ENCODE results near the gene OR11L1.

OR11L1 gene, protein sequence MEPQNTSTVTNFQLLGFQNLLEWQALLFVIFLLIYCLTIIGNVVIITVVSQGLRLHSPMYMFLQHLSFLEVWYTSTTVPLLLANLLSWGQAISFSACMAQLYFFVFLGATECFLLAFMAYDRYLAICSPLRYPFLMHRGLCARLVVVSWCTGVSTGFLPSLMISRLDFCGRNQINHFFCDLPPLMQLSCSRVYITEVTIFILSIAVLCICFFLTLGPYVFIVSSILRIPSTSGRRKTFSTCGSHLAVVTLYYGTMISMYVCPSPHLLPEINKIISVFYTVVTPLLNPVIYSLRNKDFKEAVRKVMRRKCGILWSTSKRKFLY

DNA sequence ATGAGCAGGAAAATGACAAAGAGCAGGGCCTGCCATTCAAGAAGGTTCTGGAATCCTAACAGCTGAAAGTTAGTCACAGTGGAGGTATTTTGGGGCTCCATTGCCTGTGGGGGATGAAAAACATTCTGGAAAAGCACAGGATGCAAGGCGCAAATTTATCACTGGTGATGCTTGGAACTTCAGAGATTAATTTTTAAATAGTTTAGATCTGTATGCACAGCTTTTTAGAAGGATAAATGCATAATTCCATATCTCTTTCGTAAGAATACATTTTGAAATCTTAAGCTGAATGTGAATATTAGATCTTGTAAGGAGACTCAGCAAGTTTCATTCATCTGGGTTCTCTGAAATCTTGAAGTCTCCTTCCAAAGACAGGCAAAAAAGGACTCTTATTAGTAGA lies at the start of gene OR11L1:
OR11L1 (minus strand) TSS at position 101 of the 400 bp plus-strand sequence; CDS start at position 101, 0 bp downstream.
- DNase-seq: no peak

GRCh38 chr1:247884797-247885413 lies 43.2 kb upstream of the OR11L1 start:
- no peak for DNase-seq

- no peak for DNase-seq
These were observed 41.6 kb upstream of the OR11L1 start for GRCh38 chr1:247883346-247883745.

DNA sequence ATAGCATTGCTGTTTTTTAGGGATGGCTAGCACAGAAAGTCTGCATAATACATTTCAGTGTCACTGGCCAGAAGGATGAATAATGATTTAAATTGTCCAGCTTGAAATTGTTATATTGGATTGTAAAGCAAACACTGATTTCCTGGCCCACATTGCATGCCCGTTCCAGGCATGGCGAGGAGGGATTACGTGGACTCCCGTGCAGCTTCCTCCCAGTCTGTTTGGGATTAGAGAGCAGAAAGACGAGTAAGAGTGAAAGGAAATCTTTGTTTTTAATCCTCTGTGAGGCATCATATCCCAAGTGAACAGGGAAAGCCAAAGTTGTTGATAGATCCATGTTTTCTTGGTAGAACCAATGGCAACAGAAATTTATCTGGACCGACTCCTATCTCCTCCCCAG lies 23.7 kb upstream of the OR11L1 start:
- no peak for DNase-seq

- no peak for DNase-seq
These were observed 22.9 kb upstream of the OR11L1 start for GRCh38 chr1:247864644-247865043.

DNA sequence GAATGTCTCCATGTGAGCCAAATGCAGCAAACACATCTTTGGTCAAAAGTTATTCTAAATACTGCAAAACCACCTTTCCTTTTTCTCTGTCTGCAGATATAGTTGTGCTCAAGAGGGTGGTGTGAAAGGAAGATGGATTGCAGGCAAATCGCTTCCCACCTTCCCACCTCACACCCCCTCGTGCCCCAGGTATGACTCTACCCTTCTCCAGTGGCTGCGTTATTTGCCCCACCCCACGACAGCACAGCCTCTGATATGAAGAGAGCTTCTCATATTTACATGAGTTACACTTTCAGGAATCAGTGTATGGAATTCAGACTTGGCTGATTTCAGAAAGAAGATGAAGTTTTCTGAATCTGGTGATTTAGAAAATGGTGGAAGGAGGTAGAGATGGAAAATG lies 21.1 kb upstream of the OR11L1 start:
- DNase-seq: no peak

DNA sequence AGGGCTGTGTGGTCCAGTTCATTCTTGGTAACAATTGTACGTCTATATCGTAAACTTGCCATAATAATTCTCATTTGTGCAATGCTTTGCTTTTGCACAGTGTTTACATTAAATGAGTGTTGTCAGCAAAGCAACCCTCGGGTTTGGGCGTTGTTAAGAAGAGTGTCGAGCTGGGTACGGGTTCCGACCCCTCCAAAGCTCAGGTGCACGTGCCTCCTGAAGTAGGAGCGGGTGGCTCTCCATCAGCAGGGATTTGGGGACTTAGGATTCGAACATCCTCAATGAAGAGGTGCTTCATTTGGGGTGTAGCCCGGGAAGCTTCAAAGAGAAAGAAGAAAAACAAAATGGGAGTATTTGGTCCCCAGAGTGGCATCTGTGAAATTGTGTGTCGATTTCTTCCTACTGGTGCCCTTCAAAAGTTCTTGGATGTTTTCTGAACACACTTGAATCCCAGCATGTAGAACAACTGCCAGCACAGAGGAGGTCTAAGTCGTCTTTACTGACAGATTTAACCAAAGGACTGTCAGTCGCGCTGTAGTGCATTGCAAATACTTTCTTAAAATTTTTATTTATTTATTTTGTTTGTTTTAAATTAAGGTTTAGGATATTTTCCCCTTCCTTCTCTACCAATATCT lies 16.4 kb upstream of the OR11L1 start:
- DNase-seq: no peak

- no peak for DNase-seq
These were observed 15.6 kb upstream of the OR11L1 start, which contains the start of gene TRIM58 for GRCh38 chr1:247857069-247857984. TSS of gene TRIM58 (plus strand) at chr1:247857187. CDS start at chr1:247857247, 60 bp downstream.

- no peak for DNase-seq
These were observed 14.2 kb upstream of the OR11L1 start for GRCh38 chr1:247855911-247856310.

GRCh38 chr1:247854899-247855545 lies 13.3 kb upstream of the OR11L1 start:
- DNase-seq: no peak

GRCh38 chr1:247849616-247850015 lies 7.9 kb upstream of the OR11L1 start:
- DNase-seq: no peak

- DNase-seq: no peak
These were observed 6.7 kb upstream of the OR11L1 start for GRCh38 chr1:247848346-247848745.

- no peak for DNase-seq
These were observed 4.0 kb upstream of the OR11L1 start for GRCh38 chr1:247845693-247846017.

DNA sequence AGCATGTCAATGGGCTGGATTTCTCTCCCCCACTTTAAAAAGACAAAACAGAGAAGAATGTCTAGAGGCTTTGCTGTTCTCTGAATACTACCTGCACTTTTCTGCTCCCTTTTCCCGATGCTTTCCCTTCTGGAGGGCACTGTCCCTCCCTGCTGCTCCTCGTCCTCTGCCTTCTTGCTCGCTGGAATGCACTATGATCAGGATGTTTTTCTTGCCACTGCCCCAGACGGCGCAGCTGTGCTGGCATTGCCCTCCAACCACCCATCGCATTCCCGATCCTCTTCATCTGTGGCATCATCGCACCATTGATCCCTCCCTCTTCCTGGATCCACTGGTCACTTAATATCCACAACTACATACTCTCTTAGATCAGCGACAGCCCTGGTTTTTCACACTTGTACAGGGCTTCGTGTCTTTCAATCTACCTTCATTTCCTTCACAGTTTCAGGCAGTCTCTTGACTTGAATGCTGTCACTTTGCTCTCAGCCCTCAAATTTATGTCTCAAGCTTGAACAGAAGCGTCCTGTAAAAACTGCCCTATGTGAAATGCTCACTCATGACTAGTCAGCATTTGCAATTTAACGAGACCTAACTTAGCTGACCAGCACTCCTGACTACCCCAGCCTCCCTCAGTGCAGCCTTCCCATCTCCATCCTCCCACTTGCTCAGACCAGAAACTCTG lies 3.5 kb upstream of the OR11L1 start:
- no peak for DNase-seq

GRCh38 chr1:247843411-247843810 lies 1.7 kb upstream of the OR11L1 start:
- no peak for DNase-seq

DNA sequence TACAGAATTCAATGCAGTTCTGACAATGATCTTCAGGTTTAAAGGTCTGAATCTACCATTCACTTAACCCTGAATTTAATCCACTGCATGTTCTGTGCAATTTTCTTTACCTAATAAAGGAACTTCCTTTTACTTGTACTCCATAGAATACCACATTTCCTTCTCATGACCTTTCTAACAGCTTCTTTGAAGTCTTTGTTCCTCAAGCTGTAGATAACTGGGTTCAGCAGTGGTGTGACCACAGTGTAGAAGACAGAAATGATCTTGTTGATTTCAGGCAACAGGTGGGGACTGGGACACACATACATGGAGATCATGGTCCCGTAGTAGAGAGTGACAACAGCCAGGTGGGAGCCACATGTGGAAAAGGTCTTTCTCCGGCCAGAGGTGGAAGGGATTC lies 878 bp downstream of the OR11L1 start:
- no peak for DNase-seq

- DNase-seq: no peak
These were observed 8.1 kb downstream of the OR11L1 start for GRCh38 chr1:247833601-247834000.

GRCh38 chr1:247829656-247830055 lies 12.0 kb downstream of the OR11L1 start:
- DNase-seq: no peak

DNA sequence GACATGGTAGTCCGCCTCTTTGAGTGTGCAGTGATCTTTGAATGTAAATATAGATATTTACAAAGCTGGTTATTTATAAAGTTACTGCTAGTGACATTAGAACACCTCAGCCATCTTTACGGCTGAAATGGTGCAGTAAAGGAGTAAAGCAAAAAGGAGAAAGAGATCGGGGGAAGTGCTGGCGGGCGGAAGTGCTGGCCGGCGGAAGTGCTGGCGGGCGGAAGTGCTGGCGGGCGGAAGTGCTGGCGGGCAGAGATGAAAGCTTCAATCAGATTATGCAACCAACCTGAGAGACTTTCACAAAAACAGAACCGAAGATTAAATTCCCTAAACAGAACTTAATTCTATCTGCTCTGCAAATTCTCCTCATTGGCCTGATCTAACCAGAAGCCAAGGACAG lies 16.3 kb downstream of the OR11L1 start:
- DNase-seq: no peak

- no peak for DNase-seq
These were observed 17.7 kb downstream of the OR11L1 start, which contains the start of gene OR14A16 for GRCh38 chr1:247824023-247824422. TSS of gene OR14A16 (minus strand) at chr1:247824119. CDS start at chr1:247815729, 8,390 bp downstream.

DNA sequence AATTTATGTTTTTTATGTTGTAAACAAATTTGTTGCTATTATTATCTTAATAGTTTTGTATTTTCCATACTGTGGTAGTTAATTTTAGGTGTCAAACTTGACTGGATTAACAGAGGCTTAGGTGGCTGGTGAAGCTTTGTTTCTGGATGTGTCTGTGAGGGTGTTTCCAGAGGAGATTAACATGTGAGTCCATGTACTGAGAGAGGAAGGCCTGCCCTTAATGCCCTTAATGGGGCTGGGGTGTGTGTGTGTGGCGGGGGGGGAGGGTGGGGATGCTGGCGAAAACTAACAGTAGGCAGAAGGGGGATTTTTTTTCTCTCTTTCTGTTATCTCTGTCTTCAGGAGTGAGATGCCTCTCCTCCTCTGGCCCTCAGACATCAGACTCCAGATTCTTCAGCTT lies 19.6 kb downstream of the OR11L1 start:
- no peak for DNase-seq

DNA sequence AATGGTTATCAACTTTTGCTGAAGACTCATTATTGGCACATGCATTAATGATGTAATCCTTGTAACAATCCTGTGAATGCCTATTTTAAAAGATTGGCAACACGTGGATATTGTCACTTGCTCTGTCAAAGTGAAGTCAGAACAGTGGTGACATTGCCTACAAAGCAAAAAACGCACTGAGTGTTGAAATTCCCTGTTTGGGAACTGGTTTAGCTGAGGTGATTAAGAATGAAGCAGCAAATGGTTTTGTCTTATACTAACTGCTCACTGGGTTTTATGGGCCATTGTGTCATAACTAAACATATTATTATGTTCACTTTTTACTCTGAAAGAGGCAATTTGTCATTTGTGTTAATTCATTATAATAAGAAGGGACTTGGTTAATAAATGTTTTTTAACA lies 29.1 kb downstream of the OR11L1 start:
- no peak for DNase-seq

Measured in SIG-M5 (cell line).